AG04450 (cell line): ENCODE results near the gene ALOX15. TPM values are rescaled to one million over a fixed set of nuclear protein-coding genes. Genes with fewer than 3 reads are reported as not detected.

Experiments used
- CTCF ChIA-PET: fragments of 300-600, 350-600 bp; formaldehyde crosslinking; extraction: SDS; loops from one replicate; lab custom pipeline; 2022; ENCODE audit warnings: antibody characterized with exemption, inconsistent platforms; lab: Charles Lee
- POLR2A ChIA-PET: fragments of 350-600 bp; formaldehyde crosslinking; extraction: SDS; loops from one replicate; lab custom pipeline; 2021; ENCODE audit warnings: antibody characterized with exemption, inconsistent platforms; lab: Yijun Ruan, JAX
- DNase-seq: peaks from one replicate; pipeline ENCODE4 v3.0.0-alpha.2; 2011; ENCODE audit warnings: low read depth, low spot score
- H3K27ac ChIP-seq: one replicate; pipeline ENCODE4 v1.5.1; 2012; ENCODE audit warnings: low read depth, low read length, control low read depth
- H3K27me3 ChIP-seq: one replicate; pipeline ENCODE4 v1.6.0; 2012; ENCODE audit warnings: low read length; ENCODE audit not compliant: control insufficient read depth, insufficient read depth
- H3K4me3 ChIP-seq: 2 replicates; pipeline ENCODE4 v1.5.1; 2011; ENCODE audit warnings: mild to moderate bottlenecking, low read depth, low read length, control low read depth
- H3K9me3 ChIP-seq: 2 replicates; pipeline ENCODE4 v1.5.1; 2012; ENCODE audit warnings: low read length; ENCODE audit not compliant: control insufficient read depth, insufficient read depth
- CTCF ChIP-seq: IDR thresholded peaks from 2 replicates; pipeline ENCODE4 v1.5.1; 2011; ENCODE audit warnings: low read depth, low read length, control low read depth, inconsistent platforms
- polyA plus RNA-seq: library from polyadenylated mRNA; depleted of rRNA; stranded (reverse); fragments of >200 nt; gene quantifications from 2 replicates; pipeline ENCODE4 v1.2.3, GENCODE V29; 2011

ALOX15 gene
- polyA plus RNA-seq, 1 experiment = not detected

GRCh38 chr17:4588898-4589625, 52.4 kb downstream of the ALOX15 start:
- ChIA-PET POLR2A (no interaction called here), CTCF (interaction anchor here (1.3 kb wide), 1 partner anchor 24 kb away, joined by 3 read pairs; no protein-coding TSS in a partner anchor)
- no peak for DNase-seq
- H3K27ac ChIP-seq = no peak overlapping the region
- H3K9me3 ChIP-seq = no peaks in the 10 kb centered on the region
- no peak overlapping the region for H3K4me3 ChIP-seq
- no peak for TF ChIP-seq CTCF
- peaks cover 60% of the 10 kb centered on the region for H3K27me3 ChIP-seq

- POLR2A ChIA-PET = no interaction called here
- H3K27me3 ChIP-seq = peaks cover 67% of the 10 kb centered on the region
- CTCF ChIA-PET = no interaction called here
- no peak for TF ChIP-seq CTCF
- no peaks in the 10 kb centered on the region for H3K9me3 ChIP-seq
- no peak overlapping the region for H3K4me3 ChIP-seq
- DNase-seq = no peak
- no peak overlapping the region for H3K27ac ChIP-seq
These were observed 53.1 kb downstream of the ALOX15 start for GRCh38 chr17:4588391-4588790.

GRCh38 chr17:4587803-4588202, 53.7 kb downstream of the ALOX15 start:
- no peak overlapping the region for H3K4me3 ChIP-seq
- H3K27me3 ChIP-seq = peaks cover 72% of the 10 kb centered on the region
- DNase-seq = no peak
- no peak overlapping the region for H3K27ac ChIP-seq
- ChIA-PET CTCF (interaction anchor here (1.3 kb wide), 1 partner anchor 23 kb away, joined by 5 read pairs; no protein-coding TSS in a partner anchor), POLR2A (no interaction called here)
- H3K9me3 ChIP-seq = no peaks in the 10 kb centered on the region
- TF ChIP-seq CTCF = no peak

- no peak overlapping the region for H3K27ac ChIP-seq
- DNase-seq = no peak
- CTCF ChIA-PET = interaction anchor here (1.3 to 1.8 kb wide), 2 partner anchors 21 to 22 kb away, joined by 5 to 8 read pairs; no protein-coding TSS in a partner anchor
- POLR2A ChIA-PET = no interaction called here
- peaks cover 73% of the 10 kb centered on the region for H3K27me3 ChIP-seq
- no peak for TF ChIP-seq CTCF
- no peak overlapping the region for H3K4me3 ChIP-seq
- H3K9me3 ChIP-seq = no peaks in the 10 kb centered on the region
These were observed 54.3 kb downstream of the ALOX15 start for GRCh38 chr17:4587195-4587594.

GRCh38 chr17:4586043-4586442, 55.4 kb downstream of the ALOX15 start:
- POLR2A ChIA-PET = no interaction called here
- no peaks in the 10 kb centered on the region for H3K9me3 ChIP-seq
- DNase-seq = no peak
- no peak overlapping the region for H3K27ac ChIP-seq
- peaks cover 75% of the 10 kb centered on the region for H3K27me3 ChIP-seq
- no peak for TF ChIP-seq CTCF
- CTCF ChIA-PET = interaction anchor here (1.8 kb wide), 1 partner anchor 19 kb away, joined by 8 read pairs; no protein-coding TSS in a partner anchor
- no peak overlapping the region for H3K4me3 ChIP-seq
